Lung (tissue), 12 donors: ENCODE data around the gene CNTN5. TPM values are rescaled to one million over a fixed set of nuclear protein-coding genes. Genes with fewer than 3 reads are reported as not detected.
"Not testable (repeated sequence)": the region's sequence is repeated elsewhere in the genome, so short reads cannot be mapped to it uniquely, and the experiment has no call there.

ENCODE experiments used
- ATAC-seq: fragments of 200-7000 bp; cut with Tn5 transposase; one replicate; pipeline ENCODE4 v1.9.1; 2020; ENCODE audit warnings: moderate number of reproducible peaks; ENCODE audit not compliant: insufficient read depth, low FRiP score
- DNase-seq, 3 donors: peaks; one replicate each; pipeline ENCODE4 v3.0.0-alpha.2; 2013 to 2017
- H3K27ac ChIP-seq, 2 donors: one replicate each; pipeline ENCODE4 v1.5.1; 2013; ENCODE audit warnings: mild to moderate bottlenecking in 2 of 2, moderate library complexity in 2 of 2, control low read depth in 1 of 2, inconsistent platforms in 1 of 2, low read depth in 1 of 2, low read length in 1 of 2
- H3K27me3 ChIP-seq, 3 donors: one replicate each; pipeline ENCODE4 v1.5.1; 2013; ENCODE audit warnings: low read length in 2 of 3; ENCODE audit not compliant: control insufficient read depth in 3 of 3, insufficient read depth in 3 of 3
- H3K36me3 ChIP-seq, 4 donors: one replicate each; pipeline ENCODE4 v1.5.1; 2013; ENCODE audit warnings: low read length in 4 of 4, mild to moderate bottlenecking in 1 of 4, moderate library complexity in 1 of 4; ENCODE audit not compliant: control insufficient read depth in 4 of 4, insufficient read depth in 4 of 4
- H3K4me1 ChIP-seq, 5 donors: one replicate each; pipeline ENCODE4 v1.5.1; 2013; ENCODE audit warnings: low read length in 5 of 5, mild to moderate bottlenecking in 2 of 5, moderate library complexity in 1 of 5; ENCODE audit not compliant: control insufficient read depth in 5 of 5, insufficient read depth in 5 of 5
- H3K4me3 ChIP-seq: one replicate; pipeline ENCODE4 v1.5.1; 2013; ENCODE audit warnings: mild to moderate bottlenecking, control low read depth, moderate library complexity
- H3K9ac ChIP-seq, 2 donors: one replicate each; pipeline ENCODE4 v1.5.1; 2013; ENCODE audit warnings: low read length in 2 of 2, control low read depth in 1 of 2; ENCODE audit not compliant: insufficient read depth in 1 of 2
- H3K9me3 ChIP-seq, 4 donors: one replicate each; pipeline ENCODE4 v1.5.1; 2013; ENCODE audit warnings: low read length in 3 of 4, mild to moderate bottlenecking in 1 of 4, moderate library complexity in 1 of 4; ENCODE audit not compliant: control insufficient read depth in 4 of 4, insufficient read depth in 3 of 4
- WGBS, 2 donors: extraction: QIAGEN DNeasy Blood & Tissue Kit; methylation state at CpG; one replicate each; pipeline ENCODE4 v1.1.7; 2013; 5-methylcytosine and 5-hydroxymethylcytosine counted together
- polyA plus RNA-seq, 2 donors: library from polyadenylated mRNA; stranded (reverse); fragments of 200-250 nt; gene quantifications; one replicate each; pipeline ENCODE4 v1.2.1, GENCODE V29; 2013
- total RNA-seq, 2 donors: library from RNA; depleted of rRNA in 1 of 2; stranded (reverse); fragments of >200 nt in 1 of 2; gene quantifications; one replicate each; pipeline ENCODE4 v1.2.1, GENCODE V29; 2014 to 2021
- TF ChIP-seq, protein P1 (sequence below): IDR thresholded peaks from 2 replicates; pipeline ENCODE4 v1.5.1; 2012; ENCODE audit warnings: mild to moderate bottlenecking; ENCODE audit errors: control extremely low read depth, extremely low read depth
- donor health status: control.
- donor health status: control.
- donor health status: Bipolar disorder and iron deficiency.
- donor health status: healthy.
- donor health status: DM: yes; HTN: yes; CAD: no.

CNTN5 gene
- total and polyA plus RNA-seq, 4 donors, result 0.10 to 0.80 (median 0.44) TPM

DNA sequence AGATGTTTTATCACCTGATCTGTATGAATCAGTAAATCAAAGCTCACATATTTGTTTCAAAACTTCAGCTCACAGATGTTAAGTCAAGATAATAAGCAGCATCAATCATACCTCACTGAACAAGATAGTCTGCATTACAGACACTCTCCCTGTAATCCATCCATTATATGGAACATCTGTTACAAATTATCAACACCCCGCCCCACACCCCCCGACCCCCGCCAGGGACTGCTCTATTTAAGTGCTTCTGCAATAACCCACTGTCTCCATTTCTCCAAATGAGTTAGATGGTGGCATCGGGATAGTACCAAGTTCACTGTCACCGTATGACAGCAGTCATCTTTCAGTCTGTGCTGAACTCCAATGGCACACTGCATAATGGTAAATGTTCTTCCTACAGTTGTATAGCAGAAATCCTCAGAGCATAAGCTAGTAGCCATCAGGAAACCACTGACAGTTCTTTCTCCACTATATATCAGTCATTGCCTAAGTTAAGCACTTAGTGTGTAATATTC is 1219.3 kb downstream of the CNTN5 start:
- Histone ChIP-seq H3K27ac (no peak overlapping the region), H3K36me3 (no peaks in the 10 kb centered on the region), H3K4me1 (no peaks in the 10 kb centered on the region), H3K27me3 (no peaks in the 10 kb centered on the region), H3K9ac (no peak overlapping the region), H3K4me3 (no peak overlapping the region), H3K9me3 (peaks cover 0 to 3% (median 0%) of the 10 kb centered on the region in 4 donors)
- no peak for DNase-seq
- WGBS, 2 donors, result 66 to 84% methylated on average over 5 of the region's 5 CpGs
- no peak for ATAC-seq
- TF ChIP-seq, protein P1, sequence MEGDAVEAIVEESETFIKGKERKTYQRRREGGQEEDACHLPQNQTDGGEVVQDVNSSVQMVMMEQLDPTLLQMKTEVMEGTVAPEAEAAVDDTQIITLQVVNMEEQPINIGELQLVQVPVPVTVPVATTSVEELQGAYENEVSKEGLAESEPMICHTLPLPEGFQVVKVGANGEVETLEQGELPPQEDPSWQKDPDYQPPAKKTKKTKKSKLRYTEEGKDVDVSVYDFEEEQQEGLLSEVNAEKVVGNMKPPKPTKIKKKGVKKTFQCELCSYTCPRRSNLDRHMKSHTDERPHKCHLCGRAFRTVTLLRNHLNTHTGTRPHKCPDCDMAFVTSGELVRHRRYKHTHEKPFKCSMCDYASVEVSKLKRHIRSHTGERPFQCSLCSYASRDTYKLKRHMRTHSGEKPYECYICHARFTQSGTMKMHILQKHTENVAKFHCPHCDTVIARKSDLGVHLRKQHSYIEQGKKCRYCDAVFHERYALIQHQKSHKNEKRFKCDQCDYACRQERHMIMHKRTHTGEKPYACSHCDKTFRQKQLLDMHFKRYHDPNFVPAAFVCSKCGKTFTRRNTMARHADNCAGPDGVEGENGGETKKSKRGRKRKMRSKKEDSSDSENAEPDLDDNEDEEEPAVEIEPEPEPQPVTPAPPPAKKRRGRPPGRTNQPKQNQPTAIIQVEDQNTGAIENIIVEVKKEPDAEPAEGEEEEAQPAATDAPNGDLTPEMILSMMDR, result no peak

- no peaks in the 10 kb centered on the region for H3K36me3 ChIP-seq
- H3K4me1 ChIP-seq, result no peaks in the 10 kb centered on the region
- no peaks in the 10 kb centered on the region for H3K27me3 ChIP-seq
- no peak overlapping the region for H3K4me3 ChIP-seq
- DNase-seq (no peak), ATAC-seq (no peak)
- TF ChIP-seq, protein P1, result no peak
- no peaks in the 10 kb centered on the region for H3K9me3 ChIP-seq
- WGBS, 2 donors, result 91 to 95% methylated on average over 1 of the region's 1 CpG
- H3K27ac ChIP-seq, result no peak overlapping the region
- no peak overlapping the region for H3K9ac ChIP-seq
Measured at GRCh38 chr11:100247704-100248103, 1227.0 kb downstream of the CNTN5 start.

DNA sequence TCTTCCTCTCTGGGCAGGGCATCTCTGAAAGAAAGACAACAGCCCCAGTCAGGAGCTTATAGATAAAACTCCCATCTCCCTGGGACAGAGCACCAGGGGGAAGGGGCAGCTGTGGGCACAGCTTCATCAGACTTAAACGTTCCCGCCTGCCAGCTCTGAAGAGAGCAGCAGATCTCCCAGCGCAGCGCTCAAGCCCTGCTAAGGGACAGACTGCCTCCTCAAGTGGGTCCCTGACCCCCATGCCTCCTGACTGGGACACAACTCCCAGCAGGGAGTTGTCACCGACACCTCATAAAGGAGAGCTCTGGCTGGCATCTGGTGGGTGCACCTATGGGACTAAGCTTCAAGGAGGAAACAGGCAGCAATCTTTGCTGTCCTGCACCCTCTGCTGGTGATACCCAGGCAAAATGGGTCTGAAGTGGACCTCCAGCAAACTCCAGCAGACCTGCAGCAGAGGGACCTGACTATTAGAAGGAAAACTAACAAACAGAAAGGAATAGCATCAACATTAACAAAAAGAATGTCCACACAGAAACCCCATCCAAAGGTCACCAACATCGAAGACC is 1236.6 kb downstream of the CNTN5 start:
- not testable (repeated sequence) for H3K9ac ChIP-seq, DNase-seq, H3K9me3 ChIP-seq, H3K4me1 ChIP-seq, H3K36me3 ChIP-seq, H3K27me3 ChIP-seq, ATAC-seq, H3K4me3 ChIP-seq, H3K27ac ChIP-seq
- 89 to 96% methylated on average over 6 of the region's 6 CpGs for WGBS, 2 donors

DNA sequence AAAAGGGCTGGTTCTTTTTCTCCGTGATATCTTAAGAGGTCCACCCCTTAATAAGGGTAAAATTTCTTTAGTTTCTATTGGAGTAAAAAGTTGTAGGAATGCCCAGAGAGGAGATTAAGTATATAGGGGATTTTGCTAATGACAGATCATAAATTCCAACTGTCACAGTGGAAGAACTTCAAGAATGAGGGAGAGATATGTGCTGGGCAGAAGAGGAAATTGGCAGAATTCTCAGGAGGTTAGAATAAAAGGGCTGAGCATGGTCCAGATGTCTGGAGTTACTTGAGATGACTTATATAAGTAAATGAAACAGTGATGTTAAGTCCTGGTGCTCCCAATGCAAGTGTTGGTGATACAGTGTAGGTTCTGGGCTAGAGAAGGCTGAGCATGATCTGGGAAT is 1248.8 kb downstream of the CNTN5 start:
- H3K9me3 ChIP-seq, result peaks cover 0 to 2% (median 0%) of the 10 kb centered on the region in 4 donors
- 78 to 88% methylated on average over 1 of the region's 1 CpG for WGBS, 2 donors
- H3K27ac ChIP-seq, result no peak overlapping the region
- H3K27me3 ChIP-seq, result no peaks in the 10 kb centered on the region
- DNase-seq (no peak), ATAC-seq (no peak)
- TF ChIP-seq, protein P1, result no peak
- H3K36me3 ChIP-seq, result no peaks in the 10 kb centered on the region
- H3K9ac ChIP-seq, result no peak overlapping the region
- H3K4me1 ChIP-seq, result no peaks in the 10 kb centered on the region
- H3K4me3 ChIP-seq, result no peak overlapping the region
